Left ventricle myocardium inferior (tissue), 1 donor: ENCODE measurements around the gene TTYH1. TPM values are rescaled to one million over a fixed set of nuclear protein-coding genes. Genes with fewer than 3 reads are reported as not detected.

ENCODE experiments used
- DNase-seq: peaks from one replicate; pipeline ENCODE4 v3.0.0-alpha.2; 2020
- H3K27ac ChIP-seq: fragments of 200-600 bp; replicated peaks from 2 replicates; pipeline ENCODE4 v1.8.0; 2021
- H3K27me3 ChIP-seq: fragments of 200-600 bp; 2 replicates; pipeline ENCODE4 v1.8.0; 2021; ENCODE audit warnings: low read depth
- H3K36me3 ChIP-seq: fragments of 200-600 bp; 2 replicates; pipeline ENCODE4 v1.8.0; 2021
- H3K4me1 ChIP-seq: fragments of 200-600 bp; 2 replicates; pipeline ENCODE4 v1.8.0; 2021
- H3K4me3 ChIP-seq: fragments of 200-600 bp; 2 replicates; pipeline ENCODE4 v1.8.0; 2021; ENCODE audit warnings: mild to moderate bottlenecking, moderate library complexity
- H3K9me3 ChIP-seq: fragments of 200-600 bp; replicated peaks from 2 replicates; pipeline ENCODE4 v1.8.0; 2021
- intact Hi-C: fragments of 100-400 bp; cut with micrococcal nuclease; formaldehyde crosslinking; loops from one replicate; pipeline ENCODE4 v1.11.0; 2022
- total RNA-seq: library from RNA; stranded (reverse); fragmentation: NEBNext Ultra II Directional; extraction: Animal tissue kit (Norgen Biotek cat#: 25700); gene quantifications from one replicate; pipeline ENCODE4 v1.2.1, GENCODE V29; 2021
- TF ChIP-seq, protein P1 (sequence below): fragments of 200-600 bp; IDR thresholded peaks from 2 replicates; pipeline ENCODE4 v1.8.0; 2021; ENCODE audit warnings: antibody characterized with exemption, mild to moderate bottlenecking, borderline replicate concordance
- donor health status: DM: no; HTN: yes; CAD: no; lungs with severe emphysema.

Gene TTYH1
- total RNA-seq, 1 donor from 2014 or later = 1.9 TPM

DNA sequence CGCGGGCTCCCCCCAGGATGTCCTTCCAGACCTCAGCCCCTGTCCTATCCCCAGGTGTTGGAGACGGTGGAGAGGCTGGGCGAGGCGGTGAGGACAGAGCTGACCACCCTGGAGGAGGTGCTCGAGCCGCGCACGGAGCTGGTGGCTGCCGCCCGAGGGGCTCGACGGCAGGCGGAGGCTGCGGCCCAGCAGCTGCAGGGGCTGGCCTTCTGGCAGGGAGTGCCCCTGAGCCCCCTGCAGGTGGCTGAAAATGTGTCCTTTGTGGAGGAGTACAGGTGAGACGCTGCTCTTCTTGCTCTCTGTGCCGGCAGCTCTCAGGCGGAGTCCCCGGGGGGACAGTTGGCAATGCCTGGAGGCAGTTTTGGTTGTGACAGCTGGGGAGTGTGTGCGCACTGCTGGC, 6.9 kb downstream of the TTYH1 start:
- intact Hi-C loops = no loop called here
- Histone ChIP-seq H3K36me3 (no peaks in the 10 kb centered on the region), H3K27me3 (peaks cover 97% of the 10 kb centered on the region), H3K4me3 (no peak overlapping the region), H3K4me1 (peaks cover 28% of the 10 kb centered on the region), H3K9me3 (no peaks in the 10 kb centered on the region), H3K27ac (no peak overlapping the region)
- DNase-seq = no peak
- TF ChIP-seq, protein P1, sequence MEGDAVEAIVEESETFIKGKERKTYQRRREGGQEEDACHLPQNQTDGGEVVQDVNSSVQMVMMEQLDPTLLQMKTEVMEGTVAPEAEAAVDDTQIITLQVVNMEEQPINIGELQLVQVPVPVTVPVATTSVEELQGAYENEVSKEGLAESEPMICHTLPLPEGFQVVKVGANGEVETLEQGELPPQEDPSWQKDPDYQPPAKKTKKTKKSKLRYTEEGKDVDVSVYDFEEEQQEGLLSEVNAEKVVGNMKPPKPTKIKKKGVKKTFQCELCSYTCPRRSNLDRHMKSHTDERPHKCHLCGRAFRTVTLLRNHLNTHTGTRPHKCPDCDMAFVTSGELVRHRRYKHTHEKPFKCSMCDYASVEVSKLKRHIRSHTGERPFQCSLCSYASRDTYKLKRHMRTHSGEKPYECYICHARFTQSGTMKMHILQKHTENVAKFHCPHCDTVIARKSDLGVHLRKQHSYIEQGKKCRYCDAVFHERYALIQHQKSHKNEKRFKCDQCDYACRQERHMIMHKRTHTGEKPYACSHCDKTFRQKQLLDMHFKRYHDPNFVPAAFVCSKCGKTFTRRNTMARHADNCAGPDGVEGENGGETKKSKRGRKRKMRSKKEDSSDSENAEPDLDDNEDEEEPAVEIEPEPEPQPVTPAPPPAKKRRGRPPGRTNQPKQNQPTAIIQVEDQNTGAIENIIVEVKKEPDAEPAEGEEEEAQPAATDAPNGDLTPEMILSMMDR = no peak

DNA sequence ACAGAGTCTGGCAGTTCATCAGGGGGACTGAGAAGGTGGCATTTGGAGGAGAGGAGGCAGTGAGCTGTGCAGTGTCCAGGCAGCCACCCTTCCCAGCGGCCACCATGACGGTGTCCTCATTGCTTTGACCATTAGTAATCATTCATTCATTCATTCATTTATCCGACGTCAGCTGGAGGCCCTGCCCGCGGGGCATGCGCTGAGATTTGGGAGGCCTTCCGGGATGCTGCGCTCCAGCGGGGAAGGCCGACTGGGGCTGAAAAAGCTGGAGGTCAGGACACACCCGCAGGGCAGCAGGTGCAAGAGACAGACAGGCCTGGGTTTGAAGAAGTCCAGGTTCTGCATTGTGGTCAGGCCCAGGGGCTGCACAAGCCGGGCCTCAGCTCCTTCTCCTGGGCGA, 8.9 kb downstream of the TTYH1 start:
- H3K4me3 ChIP-seq = no peak overlapping the region
- intact Hi-C loops = no loop called here
- H3K4me1 ChIP-seq = peaks cover 14% of the 10 kb centered on the region
- no peak for DNase-seq
- H3K27me3 ChIP-seq = peaks cover 94% of the 10 kb centered on the region
- no peaks in the 10 kb centered on the region for H3K9me3 ChIP-seq
- no peak overlapping the region for H3K27ac ChIP-seq
- H3K36me3 ChIP-seq = no peaks in the 10 kb centered on the region
- TF ChIP-seq, protein P1 = no peak

- Histone ChIP-seq H3K9me3 (no peaks in the 10 kb centered on the region), H3K27ac (no peak overlapping the region), H3K36me3 (no peaks in the 10 kb centered on the region), H3K27me3 (peaks cover 94% of the 10 kb centered on the region), H3K4me3 (no peak overlapping the region), H3K4me1 (peaks cover 16% of the 10 kb centered on the region)
- TF ChIP-seq, protein P1 = no peak
- intact Hi-C loops = no loop called here
- no peak for DNase-seq
Observed at GRCh38 chr19:54424660-54425381, 9.6 kb downstream of the TTYH1 start.

- TF ChIP-seq, protein P1 = no peak
- intact Hi-C loops = no loop called here
Observed at GRCh38 chr19:54425382-54425723, 10.1 kb downstream of the TTYH1 start.

GRCh38 chr19:54426291-54426931, 11.1 kb downstream of the TTYH1 start:
- Histone ChIP-seq H3K36me3 (no peaks in the 10 kb centered on the region), H3K4me3 (no peak overlapping the region), H3K4me1 (peaks cover 18% of the 10 kb centered on the region), H3K9me3 (no peaks in the 10 kb centered on the region), H3K27me3 (peaks cover 94% of the 10 kb centered on the region), H3K27ac (no peak overlapping the region)
- TF ChIP-seq, protein P1 = no peak
- intact Hi-C loops = no loop called here
- DNase-seq = no peak

More at GRCh38 chr19:54425382-54425723, 10.1 kb downstream of the TTYH1 start:
- H3K27ac ChIP-seq = no peak overlapping the region
- H3K9me3 ChIP-seq = no peaks in the 10 kb centered on the region
- no peaks in the 10 kb centered on the region for H3K36me3 ChIP-seq
- peaks cover 94% of the 10 kb centered on the region for H3K27me3 ChIP-seq
- peaks cover 17% of the 10 kb centered on the region for H3K4me1 ChIP-seq
- DNase-seq = no peak
- H3K4me3 ChIP-seq = no peak overlapping the region
